NCI-H1417 (cell line): Measurements from ENCODE around the gene CLSTN1.

ENCODE experiments used
- DNase-seq, 3 experiments: peaks; one replicate each; lab custom pipeline; 2025; lab: John Stamatoyannopoulos, UW

CLSTN1 gene

DNA sequence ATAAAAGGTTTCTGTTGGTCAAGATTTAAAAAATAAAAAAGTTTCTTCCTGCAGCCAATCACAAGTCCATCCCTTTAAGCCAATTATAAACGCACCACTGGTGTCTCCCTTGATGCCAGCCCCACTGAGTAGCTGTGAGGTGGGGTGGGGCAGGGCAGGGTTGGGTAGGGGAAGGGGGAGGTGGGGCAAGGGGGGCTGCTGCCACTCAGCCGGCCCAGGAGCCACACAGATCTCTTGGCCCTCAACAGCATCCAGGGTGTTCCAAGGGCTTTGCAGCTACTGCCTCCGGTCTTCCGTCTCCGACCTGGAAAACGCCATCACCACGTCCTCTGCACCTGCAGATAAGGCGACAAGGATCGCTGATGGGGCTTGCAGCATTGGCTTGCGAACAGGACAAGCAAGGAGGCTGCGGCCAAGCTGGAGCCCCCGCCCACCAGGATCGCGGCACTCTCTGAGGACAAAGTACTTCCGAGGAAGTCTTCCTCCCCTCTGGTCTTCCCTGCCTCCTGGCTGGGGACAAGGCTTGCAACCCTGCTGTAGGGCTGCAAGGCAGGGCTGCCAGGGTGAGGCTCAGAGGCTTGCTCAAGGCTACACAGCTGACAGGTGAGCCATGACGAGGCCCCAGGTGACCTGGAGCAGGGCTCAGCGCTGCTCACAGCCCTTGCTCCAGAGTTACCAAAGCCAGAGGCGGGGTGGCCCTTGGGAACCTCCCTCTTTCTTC lies 26.8 kb upstream of the CLSTN1 start:
- no peak for DNase-seq

DNA sequence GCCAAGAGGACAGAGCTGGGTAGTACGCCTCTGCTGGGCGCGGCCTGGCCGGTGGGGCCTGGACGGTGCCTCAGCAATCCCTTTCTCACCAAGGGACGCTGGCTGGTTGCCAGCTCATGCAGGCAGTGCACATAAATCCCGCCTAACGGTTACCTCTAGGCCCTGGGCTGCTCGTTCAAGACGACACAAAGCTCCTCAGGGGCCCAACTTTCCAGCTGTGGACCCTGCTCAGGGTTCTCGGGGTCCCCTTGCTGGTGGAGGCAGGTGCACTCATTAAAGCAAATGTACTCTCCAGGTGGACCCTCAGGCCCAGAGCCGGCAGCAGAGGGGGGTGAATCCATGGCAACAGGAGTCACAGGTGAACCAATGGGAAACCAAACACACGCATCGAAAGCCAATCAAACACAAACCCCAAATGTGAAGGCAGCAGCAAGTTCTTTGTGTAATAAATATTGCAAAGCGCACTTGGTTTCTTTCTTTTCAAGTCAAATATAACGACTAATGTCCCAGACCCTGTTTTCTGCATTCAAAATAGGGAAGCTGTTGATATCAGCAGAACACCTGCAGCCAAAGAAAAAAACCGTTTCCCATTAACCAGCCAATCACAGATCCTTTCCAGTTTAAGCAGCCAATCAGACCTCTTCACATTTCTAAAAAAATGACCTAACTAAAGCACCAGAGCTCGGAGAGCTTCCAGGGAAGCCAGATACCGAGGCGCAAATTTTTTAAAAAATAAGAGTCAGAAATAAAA lies 26.1 kb upstream of the CLSTN1 start:
- peak in 1 of 3 experiments; percentile 45 for DNase-seq

DNA sequence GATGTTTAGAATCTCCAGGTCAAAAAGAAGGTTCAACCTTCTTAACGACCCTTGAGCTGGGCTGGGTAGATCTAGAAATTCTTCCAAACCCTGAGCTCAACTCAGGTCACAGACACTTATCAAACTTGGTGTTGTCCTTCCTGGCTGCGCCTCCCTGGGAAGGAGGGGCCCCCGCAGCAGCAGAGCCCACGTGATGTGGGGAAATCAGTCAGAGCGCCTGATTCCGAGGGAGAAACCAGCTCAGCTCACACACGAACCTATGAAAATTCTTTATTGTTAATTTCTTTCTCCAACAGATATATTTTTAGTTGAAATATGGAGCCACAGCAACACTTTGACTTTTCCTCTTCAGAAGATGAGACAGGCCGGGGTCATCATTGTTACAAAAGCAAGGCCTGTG lies 24.3 kb upstream of the CLSTN1 start:
- DNase-seq: no peak

DNA sequence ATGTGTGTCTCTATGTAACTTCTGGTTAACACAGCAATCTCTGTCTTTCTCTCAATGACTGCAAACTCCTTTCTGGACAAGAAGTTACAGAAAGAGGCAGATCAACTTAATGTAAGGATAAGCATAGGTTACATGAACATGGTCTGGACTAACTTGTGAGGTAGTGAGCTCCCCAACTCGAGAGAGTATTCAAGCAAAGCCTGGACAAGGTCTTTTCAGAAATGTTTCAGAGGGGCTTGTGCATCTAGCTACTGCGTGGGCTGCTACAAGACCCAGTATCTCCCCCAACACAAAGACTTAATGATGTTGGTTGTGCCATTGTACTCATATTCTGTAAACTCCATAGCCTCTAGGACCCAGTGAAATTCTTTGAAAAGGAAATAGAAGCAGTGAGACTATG lies 23.5 kb upstream of the CLSTN1 start:
- DNase-seq: no peak

DNA sequence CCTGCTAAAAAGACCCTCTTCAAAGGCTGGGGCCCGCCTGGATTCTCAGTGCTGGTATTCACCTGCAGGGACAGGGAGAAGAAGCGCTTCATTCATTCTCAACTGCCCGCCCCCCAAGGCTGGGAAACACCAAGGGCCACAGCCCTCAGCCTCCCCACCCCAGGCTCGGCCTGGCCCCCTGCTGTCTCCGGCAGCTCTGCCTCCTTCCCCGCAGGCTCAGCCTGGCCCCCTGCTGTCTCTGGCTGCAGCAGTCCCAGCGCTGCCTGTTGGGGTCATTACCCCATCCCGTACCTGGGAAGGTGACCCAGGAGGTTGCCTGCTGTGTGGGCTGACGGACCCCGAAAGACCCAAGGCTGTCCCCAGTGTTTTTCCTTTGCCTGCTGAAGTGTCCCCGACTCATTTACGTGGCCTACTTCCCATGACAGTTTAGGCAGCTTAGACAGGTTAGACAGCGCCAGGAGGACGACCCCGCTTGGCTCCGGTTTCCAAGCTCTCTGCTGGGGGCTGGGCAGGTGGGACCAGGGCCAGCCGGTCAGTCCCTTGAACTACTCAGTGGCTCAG lies 22.9 kb upstream of the CLSTN1 start:
- peak in 1 of 3 experiments; percentile 30 for DNase-seq

DNA sequence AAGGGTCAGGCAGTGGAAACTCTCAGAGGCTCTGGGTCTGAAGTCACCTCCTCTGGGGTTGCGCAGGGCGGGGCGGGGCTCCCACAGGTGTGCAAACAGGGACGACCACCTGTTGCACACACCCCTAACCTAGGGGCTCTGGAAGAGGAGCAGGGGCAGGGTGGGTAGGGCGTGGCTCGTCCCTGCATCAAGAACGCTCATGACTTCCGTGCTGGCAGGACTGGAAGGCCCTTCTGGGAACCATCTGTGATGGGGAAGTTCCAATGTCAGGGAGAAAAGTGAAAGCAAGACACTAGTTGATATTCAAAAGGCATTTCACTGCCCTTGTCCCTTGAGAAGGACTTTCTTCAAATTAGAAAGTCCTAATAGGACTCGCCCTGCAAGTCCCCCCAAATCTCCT lies 22.1 kb upstream of the CLSTN1 start:
- DNase-seq: no peak

DNA sequence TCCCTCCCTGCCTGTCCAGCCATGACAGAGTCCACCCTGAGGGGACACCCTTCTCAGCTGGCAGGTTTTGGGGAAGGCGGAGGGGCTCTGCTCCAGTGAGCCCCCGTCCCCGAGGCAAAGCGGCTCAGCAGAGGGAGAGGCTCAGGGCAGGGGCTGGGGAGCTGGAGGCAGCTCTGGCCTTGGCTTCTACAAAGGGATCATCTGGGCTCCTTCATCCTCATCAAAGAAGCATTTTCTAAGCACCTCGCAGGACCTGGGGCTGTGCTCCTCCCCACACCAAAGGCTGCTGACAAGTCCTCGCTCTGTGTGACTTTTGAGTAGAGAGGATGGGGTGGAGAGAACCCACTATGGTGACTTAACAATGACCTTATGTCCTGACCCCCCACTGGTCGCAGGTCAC lies 21.0 kb upstream of the CLSTN1 start:
- no peak for DNase-seq

DNA sequence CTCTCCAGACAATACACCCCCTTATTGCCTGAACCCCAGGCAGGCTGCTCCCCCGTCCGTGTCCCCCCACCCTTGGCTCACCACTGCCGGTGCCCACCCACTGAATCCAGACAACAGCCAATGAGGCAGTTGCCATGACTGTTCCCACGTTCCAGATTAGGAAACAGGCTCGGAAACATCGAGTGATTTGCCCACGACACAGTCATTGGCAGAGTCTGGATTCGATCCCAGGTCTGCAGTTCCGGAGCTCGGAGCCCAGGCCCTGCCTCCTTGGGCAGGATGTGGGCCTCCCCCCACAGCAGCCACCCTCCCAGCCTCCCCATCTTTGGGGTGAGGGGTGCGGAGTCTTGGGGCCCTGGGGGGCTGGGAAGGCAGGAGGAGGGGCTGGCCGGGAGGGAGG lies 20.3 kb upstream of the CLSTN1 start:
- no peak for DNase-seq

DNA sequence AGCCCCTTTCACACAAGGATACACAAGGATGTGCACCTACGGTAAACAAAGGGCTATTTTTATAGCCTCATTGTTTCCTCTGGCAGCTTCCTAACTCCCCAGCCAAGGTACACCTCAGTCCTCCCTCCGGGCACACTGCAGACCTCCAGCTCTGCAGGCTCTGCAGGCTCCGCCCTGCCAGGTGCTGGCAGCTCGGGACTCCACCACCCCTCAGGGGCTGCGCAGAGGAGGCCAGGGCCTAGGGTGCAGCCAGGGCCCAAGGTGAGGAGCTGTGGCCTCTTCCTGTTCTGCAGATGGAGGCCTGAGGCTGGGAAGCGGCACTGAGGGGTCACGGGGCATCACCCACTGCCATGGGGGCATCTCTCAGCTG lies 19.8 kb upstream of the CLSTN1 start:
- peak; percentile 35 to 91 (median 82) for DNase-seq

DNA sequence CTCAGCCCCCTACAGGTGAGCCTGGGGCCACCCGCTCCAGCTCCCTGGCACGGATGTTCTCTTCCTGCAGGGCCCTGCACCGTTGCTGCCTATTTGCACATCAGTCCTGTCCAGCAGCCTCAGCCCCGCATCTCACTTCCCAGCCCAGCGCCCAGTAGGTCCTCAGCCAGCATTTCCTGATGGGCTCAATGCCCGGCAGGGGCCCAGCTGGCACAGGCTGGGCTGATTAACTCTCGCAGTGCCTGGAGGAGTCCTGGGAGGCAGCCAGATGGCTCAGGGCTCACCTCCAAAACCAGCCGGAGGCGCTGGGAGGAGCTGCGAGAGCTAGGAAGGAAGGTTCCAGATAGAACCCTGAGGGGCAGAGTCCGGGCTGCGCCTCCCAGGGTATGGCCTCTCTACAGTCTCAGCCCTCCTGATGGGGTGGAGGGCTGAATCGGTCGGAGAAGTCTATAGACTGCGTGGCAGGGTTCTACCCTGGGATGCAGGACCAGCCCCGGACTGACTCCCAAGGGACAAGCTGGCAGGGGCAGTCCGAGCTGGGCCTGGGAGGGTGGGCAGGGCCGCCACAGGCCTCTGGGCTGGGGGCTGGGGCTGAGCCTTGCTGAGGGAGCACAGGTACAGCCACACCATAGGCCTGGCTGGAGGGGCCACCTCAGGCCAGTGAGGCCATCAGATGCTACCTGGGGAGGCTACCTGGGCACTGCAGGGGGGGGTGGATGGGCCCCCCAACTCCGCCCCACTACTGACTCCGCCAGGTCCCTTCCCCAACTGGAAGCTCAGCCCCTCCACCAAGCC lies 19.2 kb upstream of the CLSTN1 start:
- DNase-seq: peak in 2 of 3 experiments; percentile 44 to 47

DNA sequence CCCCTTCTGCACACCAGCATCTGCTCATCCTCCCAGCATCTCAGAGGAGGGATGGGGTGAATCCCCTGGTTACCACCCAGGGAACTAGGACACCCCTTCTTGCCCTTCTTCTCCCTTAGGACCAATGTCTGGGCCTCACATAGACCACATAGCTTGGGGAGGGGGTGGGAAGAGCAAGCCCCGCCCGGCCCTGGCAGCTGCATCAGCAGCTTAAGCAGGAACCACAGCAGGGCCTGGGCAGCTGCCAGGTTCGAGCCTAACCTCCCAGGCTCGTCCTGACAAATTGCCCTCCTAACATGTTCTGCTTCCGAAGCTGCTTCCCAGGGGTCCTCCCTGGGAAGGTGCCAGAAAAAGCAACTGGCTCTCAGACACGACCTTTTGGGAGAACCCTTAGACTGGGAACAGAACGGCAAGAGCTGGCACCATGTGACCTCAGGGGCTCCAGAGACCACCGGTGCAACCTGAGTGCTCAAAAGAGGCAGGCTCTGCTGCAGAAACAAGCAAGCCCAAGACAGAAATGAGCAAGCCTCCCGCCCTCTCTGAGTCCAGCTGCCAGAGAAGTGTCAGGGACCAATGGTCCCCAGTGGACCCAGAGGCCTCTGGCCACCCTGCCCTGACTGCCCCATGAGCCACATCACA lies 18.4 kb upstream of the CLSTN1 start:
- no peak for DNase-seq

DNA sequence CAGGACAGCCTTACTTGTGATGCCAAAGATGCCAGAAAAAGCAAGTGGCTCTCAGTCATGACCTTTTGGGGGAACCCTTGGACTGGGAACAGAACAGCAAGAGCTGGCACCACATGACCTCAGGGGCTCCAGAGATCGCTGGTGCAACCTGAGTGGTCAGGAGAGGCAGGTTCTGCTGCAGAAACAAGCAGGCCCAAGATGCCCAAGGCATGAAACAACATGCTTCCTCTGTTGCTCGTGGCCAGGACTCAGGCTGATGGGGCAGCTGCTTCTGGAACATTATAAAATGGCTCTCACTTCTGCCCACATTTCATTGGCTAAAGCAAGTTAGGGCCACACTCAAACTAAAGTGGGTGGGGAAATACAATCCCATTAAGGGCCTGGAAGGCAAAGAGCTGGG lies 17.7 kb upstream of the CLSTN1 start:
- DNase-seq: no peak

DNA sequence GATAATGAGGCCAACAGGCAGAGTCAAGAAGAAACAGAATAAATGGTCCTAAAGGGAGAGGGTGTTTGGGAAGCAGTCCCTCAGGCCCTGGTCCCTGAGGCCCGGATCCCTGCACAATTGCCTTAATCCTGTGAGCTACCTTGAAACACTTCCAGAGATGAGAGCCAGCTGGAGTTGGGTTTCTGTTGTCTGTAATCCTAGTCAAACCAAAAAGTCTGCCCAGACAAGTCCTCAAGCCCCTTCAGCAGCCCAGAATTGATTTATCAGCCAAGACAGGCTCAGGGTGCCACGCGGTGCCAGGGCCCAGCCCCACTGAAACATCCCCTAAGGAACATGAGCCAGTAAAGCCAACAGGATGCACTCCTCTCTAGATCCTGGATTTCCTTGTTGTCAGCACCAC lies 16.4 kb upstream of the CLSTN1 start:
- peak in 1 of 3 experiments; percentile 26 for DNase-seq

DNA sequence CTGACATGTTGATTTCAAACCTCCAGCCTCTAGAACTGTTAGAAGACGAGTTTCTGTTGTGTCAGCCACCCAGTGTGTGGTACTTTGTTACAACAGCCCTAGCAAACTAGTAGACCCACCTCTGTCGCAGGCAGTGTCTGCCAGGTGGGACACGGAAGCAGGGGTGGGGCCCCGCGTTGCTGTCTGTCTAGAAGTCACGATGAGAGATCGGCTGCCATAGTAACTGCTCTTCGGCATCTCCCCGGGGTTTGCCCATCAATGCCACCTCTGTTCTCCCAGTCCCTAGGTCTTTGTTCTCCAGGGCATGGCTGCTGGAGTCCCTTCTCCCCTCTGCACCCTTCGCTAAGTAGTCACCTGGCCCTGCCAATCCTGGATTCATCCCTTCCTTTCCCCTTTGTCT lies 15.2 kb upstream of the CLSTN1 start:
- DNase-seq: no peak

DNA sequence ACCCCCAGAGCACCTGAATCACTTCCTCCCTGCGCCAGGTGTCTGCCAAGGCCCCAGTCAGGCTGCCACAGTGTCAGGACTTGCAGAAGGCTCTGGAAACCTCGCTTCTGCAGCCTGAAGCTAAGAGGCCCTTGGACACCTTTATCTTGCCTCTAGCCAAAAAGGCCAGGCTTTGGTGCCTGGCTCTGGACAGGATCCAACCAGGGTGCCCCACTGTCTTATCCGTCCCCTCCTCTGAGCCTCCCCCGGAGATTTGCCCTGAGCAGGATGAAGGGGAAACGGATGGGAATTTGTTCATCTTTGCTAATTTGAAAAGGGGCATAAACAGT lies 12.8 kb upstream of the CLSTN1 start:
- peak in 2 of 3 experiments; percentile 66 to 88 for DNase-seq

DNA sequence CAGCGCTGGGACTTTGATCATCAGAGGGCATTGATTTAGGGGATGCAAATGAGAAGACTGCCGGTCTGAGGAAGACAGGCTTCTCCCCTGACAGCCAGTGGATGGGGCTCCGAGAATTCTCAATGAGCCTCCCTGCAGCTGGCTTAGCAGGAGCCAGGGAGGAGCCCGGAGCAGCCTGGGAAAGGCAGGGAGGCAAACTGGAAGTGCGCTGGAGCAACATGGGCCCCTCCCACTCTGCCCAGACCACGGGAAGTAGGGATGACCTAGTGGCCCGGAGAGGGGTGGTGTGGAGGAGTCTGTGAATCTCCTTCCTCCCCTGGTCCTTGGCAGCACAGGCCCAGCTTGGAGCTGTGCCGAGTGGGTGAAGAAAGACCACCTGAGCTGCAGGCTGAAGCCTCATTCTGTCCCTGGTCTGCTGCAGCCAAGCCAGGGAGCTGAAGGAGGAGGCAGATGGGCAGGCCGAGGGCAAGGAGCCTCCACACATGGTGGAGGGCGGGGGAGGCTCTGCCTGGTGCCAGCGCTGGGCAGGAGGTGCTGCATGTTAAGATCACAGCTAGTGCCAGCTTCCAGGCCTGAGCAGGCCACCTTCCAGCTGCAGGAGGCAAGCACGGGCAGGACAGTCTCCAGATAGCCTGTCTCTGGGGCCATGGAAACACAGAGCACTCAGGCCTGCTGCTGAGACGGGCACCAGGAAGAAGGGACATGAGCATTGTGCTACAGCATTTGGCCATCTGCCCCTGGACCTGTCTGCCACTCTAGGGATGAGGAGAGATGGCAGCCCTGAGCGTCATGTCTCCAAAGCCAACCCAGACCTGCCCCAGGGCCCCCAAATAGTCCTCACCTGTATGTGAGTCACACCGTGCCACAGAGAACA lies 12.2 kb upstream of the CLSTN1 start:
- DNase-seq: peak in 2 of 3 experiments; percentile 29 to 47

DNA sequence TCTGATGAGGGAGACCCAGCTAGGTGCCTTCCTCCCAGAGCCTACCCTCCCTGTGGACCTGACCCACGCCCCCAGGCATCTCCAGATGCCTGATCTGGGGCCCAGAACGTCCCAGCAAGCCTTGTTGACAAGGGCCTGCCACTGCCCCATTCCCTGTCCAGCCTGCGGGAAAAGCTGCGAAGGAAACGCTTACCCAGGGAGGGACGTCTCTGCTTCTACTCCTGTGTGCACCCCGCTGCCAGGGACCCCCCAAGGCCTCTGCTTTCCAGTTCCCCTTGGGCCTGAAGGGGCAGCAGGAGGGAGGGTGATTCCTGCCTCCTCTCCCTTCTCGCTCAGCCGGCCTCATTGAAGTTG lies 11.6 kb upstream of the CLSTN1 start:
- DNase-seq: no peak

DNA sequence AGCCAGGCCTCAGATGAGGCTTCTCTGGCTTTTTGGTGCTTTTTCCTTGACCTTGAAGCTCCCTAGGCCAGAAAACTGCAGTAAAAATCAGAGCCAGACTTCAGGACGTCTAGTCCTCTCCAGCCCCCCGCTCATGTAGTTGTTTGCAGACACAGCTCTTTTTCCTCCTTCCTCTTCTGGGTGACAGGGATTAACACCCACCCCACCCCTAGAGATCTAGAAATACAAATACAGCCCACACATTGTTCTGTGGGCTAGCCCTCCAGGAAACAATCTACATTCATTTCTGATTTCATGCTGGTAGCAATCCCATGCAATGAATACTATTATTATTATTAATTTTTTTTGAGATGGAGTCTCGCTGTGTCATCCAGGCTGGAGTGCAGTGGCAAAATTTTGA lies 9.9 kb upstream of the CLSTN1 start:
- DNase-seq: no peak

DNA sequence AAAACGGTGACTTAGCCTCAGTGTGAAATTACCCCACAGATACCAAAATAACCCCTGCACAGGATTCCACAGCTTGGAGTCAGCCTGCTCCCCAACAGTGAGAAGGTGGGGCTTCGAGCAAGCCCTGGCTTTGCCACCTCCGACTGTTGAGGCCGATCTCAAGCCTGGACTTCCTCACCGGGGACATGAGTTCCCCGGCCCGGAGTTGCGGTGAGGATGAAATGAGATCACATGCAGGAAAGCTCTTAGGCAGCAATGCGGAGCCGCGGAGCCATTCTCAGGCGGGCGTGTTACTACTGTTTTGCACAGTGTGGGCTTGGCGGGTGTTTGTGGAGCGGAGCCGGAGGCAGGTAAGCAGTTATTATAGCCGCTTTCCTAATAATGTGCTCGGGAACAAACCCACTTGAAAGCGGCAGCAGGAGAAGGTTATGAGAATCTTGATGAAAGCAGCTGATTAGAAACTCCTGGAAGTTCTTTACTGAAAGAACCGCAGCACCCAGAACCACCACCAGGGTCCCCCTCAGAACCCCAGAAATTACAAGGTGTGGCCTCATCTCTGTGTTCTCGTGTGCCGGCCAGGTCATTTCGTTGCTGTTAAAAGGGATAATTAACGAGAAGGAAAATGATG lies 3.9 kb upstream of the CLSTN1 start:
- peak; percentile 54 to 70 (median 55) for DNase-seq

DNA sequence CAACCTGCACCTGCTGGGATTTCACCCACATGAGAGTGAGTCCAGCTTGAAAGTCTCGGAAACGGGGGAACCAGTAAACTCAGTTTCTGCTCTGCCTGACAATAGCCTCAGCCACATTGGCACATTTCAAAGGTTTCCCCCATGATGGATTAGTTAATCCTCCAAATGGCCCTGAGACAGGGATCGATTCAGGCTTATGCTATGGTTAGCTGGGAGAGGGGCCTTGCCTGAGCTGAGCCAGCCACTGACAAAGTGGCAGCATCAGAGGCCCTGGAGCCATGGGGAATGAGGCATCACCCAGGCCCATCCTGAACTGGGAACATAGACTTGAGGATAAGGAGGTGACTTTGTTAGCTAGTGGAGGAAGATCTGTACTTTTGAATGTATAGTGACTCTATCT lies 2.9 kb upstream of the CLSTN1 start:
- DNase-seq: no peak

DNA sequence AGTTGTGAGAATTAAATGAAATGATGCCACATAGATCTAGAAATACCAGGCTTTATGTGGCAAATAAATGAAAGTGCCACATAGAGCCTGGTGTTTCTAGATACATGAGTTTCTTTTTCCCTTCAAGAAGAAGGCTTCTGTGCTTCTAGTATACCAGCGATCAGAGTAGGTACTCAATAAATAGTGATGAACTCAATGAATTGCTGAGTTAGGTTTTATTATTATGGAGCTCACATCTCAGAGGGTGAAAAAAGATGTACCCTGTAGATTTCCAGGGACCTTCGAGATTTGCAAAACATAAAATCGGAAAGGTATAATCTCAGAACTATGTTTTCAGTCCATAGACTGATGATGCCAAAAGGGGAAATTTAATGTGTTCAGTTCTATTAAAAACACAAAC lies 2.3 kb upstream of the CLSTN1 start:
- DNase-seq: no peak
